HEK293 (cell line): ENCODE measurements around the gene SNAPC5.

Source experiments
- CTCF ChIA-PET: fragments of 350-600 bp; formaldehyde crosslinking; extraction: SDS; loops from one replicate; lab custom pipeline; 2021; ENCODE audit warnings: antibody characterized with exemption; lab: Yijun Ruan, JAX
- POLR2A ChIA-PET: fragments of 300-600 bp; formaldehyde crosslinking; extraction: SDS; loops from one replicate; lab custom pipeline; 2020; ENCODE audit warnings: antibody characterized with exemption, inconsistent platforms; lab: Yijun Ruan, JAX
- H3K27ac ChIP-seq: fragments of 200-500 bp; sonication (Bioruptor generic); 2 replicates; pipeline ENCODE4 v1.5.1; 2014; ENCODE audit warnings: low read depth, low read length, control low read depth, inconsistent platforms; ENCODE audit errors: extremely low read depth
- H3K36me3 ChIP-seq, 2 experiments: fragments of 200-500 bp in 1 of 2; sonication (Bioruptor generic) in 1 of 2; 1 replicate in 1 of 2; 2 replicates in 1 of 2; pipeline ENCODE4 v1.5.1; 2014 to 2017; ENCODE audit warnings: inconsistent platforms in 2 of 2, low read length in 2 of 2; ENCODE audit not compliant: control insufficient read depth in 2 of 2, insufficient read depth in 1 of 2
- H3K4me1 ChIP-seq: fragments of 200-500 bp; sonication (Bioruptor generic); 2 replicates; pipeline ENCODE4 v1.5.1; 2014; ENCODE audit warnings: mild to moderate bottlenecking, low read length, inconsistent platforms; ENCODE audit not compliant: control insufficient read depth, insufficient read depth
- H3K4me3 ChIP-seq: 2 replicates; pipeline ENCODE4 v1.5.1; 2011; ENCODE audit warnings: low read depth, mild to moderate bottlenecking, control low read depth, low read length, moderate library complexity
- H3K9me3 ChIP-seq: fragments of 200-500 bp; sonication (Bioruptor generic); 2 replicates; pipeline ENCODE4 v1.5.1; 2014; ENCODE audit warnings: low read depth, low read length, inconsistent platforms; ENCODE audit not compliant: control insufficient read depth, insufficient read depth
- EGR2 ChIP-seq: fragments of 450-650 bp; formaldehyde crosslinking; IDR thresholded peaks from 2 replicates; pipeline ENCODE4 v1.5.1; 2016; ENCODE audit warnings: low read depth, missing biosample characterization, missing genetic modification characterization
- FEZF1 ChIP-seq: fragments of 450-650 bp; formaldehyde crosslinking; IDR thresholded peaks from 2 replicates; pipeline ENCODE4 v1.5.1; 2016; ENCODE audit warnings: missing biosample characterization, missing genetic modification characterization
- GFI1B ChIP-seq: fragments of 450-650 bp; formaldehyde crosslinking; IDR thresholded peaks from 2 replicates; pipeline ENCODE4 v1.5.1; 2016; ENCODE audit warnings: missing biosample characterization, missing genetic modification characterization
- GLIS1 ChIP-seq: fragments of 450-650 bp; formaldehyde crosslinking; IDR thresholded peaks from 2 replicates; pipeline ENCODE4 v1.5.1; 2016; ENCODE audit warnings: missing biosample characterization, missing genetic modification characterization
- RBAK ChIP-seq: fragments of 450-650 bp; formaldehyde crosslinking; IDR thresholded peaks from 2 replicates; pipeline ENCODE4 v1.5.1; 2016; ENCODE audit warnings: missing biosample characterization, missing genetic modification characterization
- ZFHX2 ChIP-seq: fragments of 450-650 bp; formaldehyde crosslinking; conservative IDR thresholded peaks from 2 replicates; pipeline ENCODE4 v1.5.1; 2016; ENCODE audit warnings: missing biosample characterization, missing genetic modification characterization
- ZNF112 ChIP-seq: fragments of 450-650 bp; formaldehyde crosslinking; IDR thresholded peaks from 2 replicates; pipeline ENCODE4 v1.5.0; 2017; ENCODE audit warnings: missing biosample characterization, missing genetic modification characterization
- ZNF19 ChIP-seq: fragments of 450-650 bp; formaldehyde crosslinking; IDR thresholded peaks from 2 replicates; pipeline ENCODE4; 2016; ENCODE audit warnings: missing biosample characterization, missing genetic modification characterization, low read depth
- ZNF266 ChIP-seq: fragments of 450-650 bp; formaldehyde crosslinking; IDR thresholded peaks from 2 replicates; pipeline ENCODE4 v1.5.1; 2016; ENCODE audit warnings: missing biosample characterization, missing genetic modification characterization, low read depth
- ZNF510 ChIP-seq: fragments of 450-650 bp; formaldehyde crosslinking; IDR thresholded peaks from 2 replicates; pipeline ENCODE4 v1.5.1; 2018; ENCODE audit warnings: mild to moderate bottlenecking, missing genetic modification characterization, missing biosample characterization; ENCODE audit not compliant: insufficient replicate concordance
- TF ChIP-seq, protein P1 (sequence below): fragments of 450-650 bp; formaldehyde crosslinking; IDR thresholded peaks from 2 replicates; pipeline ENCODE4 v1.5.1; 2016; ENCODE audit warnings: missing biosample characterization, missing genetic modification characterization
- TF ChIP-seq, protein P2 (sequence below): fragments of 450-650 bp; formaldehyde crosslinking; IDR thresholded peaks from 2 replicates; pipeline ENCODE4 v1.5.1; 2016; ENCODE audit warnings: missing biosample characterization, missing genetic modification characterization
- TF ChIP-seq, protein P3 (sequence below): fragments of 450-650 bp; formaldehyde crosslinking; IDR thresholded peaks from 2 replicates; pipeline ENCODE4 v1.5.1; 2016; ENCODE audit warnings: missing biosample characterization, missing genetic modification characterization, low read depth

Gene SNAPC5

DNA sequence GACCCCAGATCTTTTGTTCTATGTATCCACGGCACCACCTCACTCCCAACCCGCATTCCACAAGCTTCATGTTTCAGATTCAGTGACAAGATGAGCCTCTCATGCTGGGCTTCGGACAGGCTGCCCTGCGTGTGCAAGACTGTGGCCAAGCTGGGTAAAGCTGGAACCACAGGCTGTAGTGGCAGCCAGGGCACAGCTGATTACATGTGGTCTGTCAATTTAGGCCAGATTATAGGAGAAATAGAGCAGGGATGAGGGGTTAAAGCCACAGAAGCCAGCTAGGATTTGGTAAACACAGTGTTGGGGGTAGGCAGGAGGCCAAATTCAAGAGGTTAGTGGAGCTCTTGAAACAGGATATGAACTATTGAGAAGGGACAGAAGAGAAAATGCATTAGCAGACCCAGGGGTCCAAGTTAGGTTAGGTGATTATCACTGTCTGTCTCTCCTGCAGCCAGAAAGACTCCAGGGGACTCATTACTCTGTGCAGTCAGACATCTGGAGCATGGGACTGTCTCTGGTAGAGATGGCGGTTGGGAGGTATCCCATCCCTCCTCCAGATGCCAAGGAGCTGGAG, 12.9 kb downstream of the SNAPC5 start:
- ChIA-PET POLR2A (interaction anchor here (0.6 to 0.7 kb wide), 2 partner anchors 21 to 129 kb away, joined by 3 read pairs; partner anchors contain the start of gene ZWILCH), CTCF (interaction anchor here (0.6 to 2.2 kb wide), 4 partner anchors 14 to 1370 kb away, joined by 3 to 12 read pairs (median 4); partner anchors contain the start of genes MAP2K1 and SNAPC5)
- peaks cover 27 to 73% of the 10 kb centered on the region in 2 experiments for H3K36me3 ChIP-seq
- no peak overlapping the region for H3K4me3 ChIP-seq
- no peaks in the 10 kb centered on the region for H3K9me3 ChIP-seq
- H3K27ac ChIP-seq: no peak overlapping the region
- TF ChIP-seq GLIS1 (tag by site-specific recombination) (peak; percentile 95), ZNF266 (tag by site-specific recombination) (no peak)
- no peaks in the 10 kb centered on the region for H3K4me1 ChIP-seq

DNA sequence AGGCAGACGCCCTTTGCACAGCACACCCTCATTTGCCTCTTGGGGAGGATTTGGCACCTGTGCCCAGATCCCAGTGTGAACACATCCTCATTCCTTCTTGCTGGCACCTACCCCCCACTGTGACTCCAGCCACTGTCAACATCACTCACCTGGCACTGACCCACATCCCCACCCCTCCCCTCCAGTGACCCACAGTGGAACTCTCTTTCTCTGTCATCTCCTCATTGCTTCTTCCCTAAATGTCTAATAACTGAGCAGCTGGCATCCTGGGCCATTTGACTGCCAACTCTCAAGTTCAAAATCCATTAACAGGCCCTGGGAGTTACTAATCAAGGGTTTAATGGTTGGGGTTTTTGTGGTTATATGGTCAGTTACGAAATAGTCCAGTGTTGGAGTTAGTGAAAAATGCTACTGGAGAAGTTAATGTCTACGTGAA, 14.4 kb downstream of the SNAPC5 start:
- Histone ChIP-seq H3K4me3 (no peak overlapping the region), H3K27ac (no peak overlapping the region), H3K4me1 (no peaks in the 10 kb centered on the region), H3K36me3 (peaks cover 15 to 58% of the 10 kb centered on the region in 2 experiments), H3K9me3 (no peaks in the 10 kb centered on the region)
- ChIA-PET POLR2A (no interaction called here), CTCF (no interaction called here)
- TF ChIP-seq RBAK (tag by site-specific recombination) (no peak), ZNF19 (no peak), FEZF1 (tag by site-specific recombination) (peak; percentile 53; the same call in 1 of the 2 replicates), ZNF112 (no peak), GFI1B (tag by site-specific recombination) (no peak), GLIS1 (tag by site-specific recombination) (peak; percentile 55; the same call in 1 of the 2 replicates)
- TF ChIP-seq, protein P1, sequence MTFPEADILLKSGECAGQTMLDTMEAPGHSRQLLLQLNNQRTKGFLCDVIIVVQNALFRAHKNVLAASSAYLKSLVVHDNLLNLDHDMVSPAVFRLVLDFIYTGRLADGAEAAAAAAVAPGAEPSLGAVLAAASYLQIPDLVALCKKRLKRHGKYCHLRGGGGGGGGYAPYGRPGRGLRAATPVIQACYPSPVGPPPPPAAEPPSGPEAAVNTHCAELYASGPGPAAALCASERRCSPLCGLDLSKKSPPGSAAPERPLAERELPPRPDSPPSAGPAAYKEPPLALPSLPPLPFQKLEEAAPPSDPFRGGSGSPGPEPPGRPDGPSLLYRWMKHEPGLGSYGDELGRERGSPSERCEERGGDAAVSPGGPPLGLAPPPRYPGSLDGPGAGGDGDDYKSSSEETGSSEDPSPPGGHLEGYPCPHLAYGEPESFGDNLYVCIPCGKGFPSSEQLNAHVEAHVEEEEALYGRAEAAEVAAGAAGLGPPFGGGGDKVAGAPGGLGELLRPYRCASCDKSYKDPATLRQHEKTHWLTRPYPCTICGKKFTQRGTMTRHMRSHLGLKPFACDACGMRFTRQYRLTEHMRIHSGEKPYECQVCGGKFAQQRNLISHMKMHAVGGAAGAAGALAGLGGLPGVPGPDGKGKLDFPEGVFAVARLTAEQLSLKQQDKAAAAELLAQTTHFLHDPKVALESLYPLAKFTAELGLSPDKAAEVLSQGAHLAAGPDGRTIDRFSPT (tag by site-specific recombination): 0 out of 2 replicates have a peak, but pooled peaks have one; percentile 39
- TF ChIP-seq, protein P2, sequence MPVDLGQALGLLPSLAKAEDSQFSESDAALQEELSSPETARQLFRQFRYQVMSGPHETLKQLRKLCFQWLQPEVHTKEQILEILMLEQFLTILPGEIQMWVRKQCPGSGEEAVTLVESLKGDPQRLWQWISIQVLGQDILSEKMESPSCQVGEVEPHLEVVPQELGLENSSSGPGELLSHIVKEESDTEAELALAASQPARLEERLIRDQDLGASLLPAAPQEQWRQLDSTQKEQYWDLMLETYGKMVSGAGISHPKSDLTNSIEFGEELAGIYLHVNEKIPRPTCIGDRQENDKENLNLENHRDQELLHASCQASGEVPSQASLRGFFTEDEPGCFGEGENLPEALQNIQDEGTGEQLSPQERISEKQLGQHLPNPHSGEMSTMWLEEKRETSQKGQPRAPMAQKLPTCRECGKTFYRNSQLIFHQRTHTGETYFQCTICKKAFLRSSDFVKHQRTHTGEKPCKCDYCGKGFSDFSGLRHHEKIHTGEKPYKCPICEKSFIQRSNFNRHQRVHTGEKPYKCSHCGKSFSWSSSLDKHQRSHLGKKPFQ (tag by site-specific recombination): no peak
- TF ChIP-seq, protein P3, sequence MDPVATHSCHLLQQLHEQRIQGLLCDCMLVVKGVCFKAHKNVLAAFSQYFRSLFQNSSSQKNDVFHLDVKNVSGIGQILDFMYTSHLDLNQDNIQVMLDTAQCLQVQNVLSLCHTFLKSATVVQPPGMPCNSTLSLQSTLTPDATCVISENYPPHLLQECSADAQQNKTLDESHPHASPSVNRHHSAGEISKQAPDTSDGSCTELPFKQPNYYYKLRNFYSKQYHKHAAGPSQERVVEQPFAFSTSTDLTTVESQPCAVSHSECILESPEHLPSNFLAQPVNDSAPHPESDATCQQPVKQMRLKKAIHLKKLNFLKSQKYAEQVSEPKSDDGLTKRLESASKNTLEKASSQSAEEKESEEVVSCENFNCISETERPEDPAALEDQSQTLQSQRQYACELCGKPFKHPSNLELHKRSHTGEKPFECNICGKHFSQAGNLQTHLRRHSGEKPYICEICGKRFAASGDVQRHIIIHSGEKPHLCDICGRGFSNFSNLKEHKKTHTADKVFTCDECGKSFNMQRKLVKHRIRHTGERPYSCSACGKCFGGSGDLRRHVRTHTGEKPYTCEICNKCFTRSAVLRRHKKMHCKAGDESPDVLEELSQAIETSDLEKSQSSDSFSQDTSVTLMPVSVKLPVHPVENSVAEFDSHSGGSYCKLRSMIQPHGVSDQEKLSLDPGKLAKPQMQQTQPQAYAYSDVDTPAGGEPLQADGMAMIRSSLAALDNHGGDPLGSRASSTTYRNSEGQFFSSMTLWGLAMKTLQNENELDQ (tag by site-specific recombination): no peak

DNA sequence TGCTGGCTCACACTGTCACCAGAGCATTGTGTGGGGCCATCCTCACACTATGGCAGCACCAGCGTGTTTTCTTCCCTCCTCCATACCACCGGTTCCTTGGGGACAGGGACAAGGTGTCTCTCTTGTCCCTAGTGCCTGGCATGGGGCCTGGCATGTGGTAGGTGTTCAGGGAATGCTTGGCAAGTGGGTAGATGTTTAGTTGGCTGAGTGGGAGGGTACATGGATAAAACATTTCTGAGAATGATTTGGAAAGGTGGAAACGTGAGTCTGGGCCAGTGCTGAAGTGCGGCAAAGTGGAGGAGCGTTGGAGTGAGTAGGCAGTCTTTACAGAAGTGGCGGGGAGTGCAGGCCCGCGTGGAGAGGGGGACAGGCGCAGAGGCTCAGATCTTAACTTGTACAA, 15.0 kb downstream of the SNAPC5 start:
- ChIA-PET POLR2A (interaction anchor here (1.1 kb wide), 1 partner anchor 15 kb away, joined by 3 read pairs; the partner anchor contains the start of gene SNAPC5), CTCF (interaction anchor here (2.1 kb wide), 1 partner anchor 16 kb away, joined by 10 read pairs; the partner anchor contains the start of gene SNAPC5)
- H3K4me1 ChIP-seq: no peaks in the 10 kb centered on the region
- H3K4me3 ChIP-seq: no peak overlapping the region
- H3K27ac ChIP-seq: no peak overlapping the region
- TF ChIP-seq EGR2 (peak; percentile 88), ZFHX2 (tag by site-specific recombination) (peak; percentile 85), ZNF510 (tag by site-specific recombination) (no peak)
- peaks cover 15 to 52% of the 10 kb centered on the region in 2 experiments for H3K36me3 ChIP-seq
- H3K9me3 ChIP-seq: no peaks in the 10 kb centered on the region
